Kidney epithelial cell (primary cell): Measurements from ENCODE around the gene LSP1. TPM values are rescaled to one million over a fixed set of nuclear protein-coding genes. Genes with fewer than 3 reads are reported as not detected.

Experiments used
- DNase-seq: peaks from one replicate; pipeline ENCODE4 v3.0.0-alpha.2; 2010; ENCODE audit warnings: low read depth
- H3K27me3 ChIP-seq: 2 replicates; pipeline ENCODE4 v1.6.0; 2011; ENCODE audit warnings: low read length; ENCODE audit not compliant: control insufficient read depth, insufficient read depth
- H3K36me3 ChIP-seq: 2 replicates; pipeline ENCODE4 v1.5.1; 2011; ENCODE audit warnings: low read length; ENCODE audit not compliant: control insufficient read depth, insufficient read depth
- H3K4me3 ChIP-seq: 2 replicates; pipeline ENCODE4 v1.5.1; 2011; ENCODE audit warnings: low read depth, mild to moderate bottlenecking, control low read depth, low read length
- total RNA-seq: library from RNA; depleted of rRNA; stranded (reverse); fragments of >200 nt; gene quantifications from 2 replicates; pipeline ENCODE4 v1.2.3, GENCODE V29; 2015
- TF ChIP-seq, protein P1 (sequence below): IDR thresholded peaks from 2 replicates; pipeline ENCODE4 v1.5.1; 2011; ENCODE audit warnings: mild to moderate bottlenecking, moderate library complexity, low read length, control low read depth, inconsistent platforms; ENCODE audit not compliant: insufficient read depth, poor library complexity, severe bottlenecking

The LSP1 gene
- total RNA-seq, 1 donor from 2014 or later: not detected

DNA sequence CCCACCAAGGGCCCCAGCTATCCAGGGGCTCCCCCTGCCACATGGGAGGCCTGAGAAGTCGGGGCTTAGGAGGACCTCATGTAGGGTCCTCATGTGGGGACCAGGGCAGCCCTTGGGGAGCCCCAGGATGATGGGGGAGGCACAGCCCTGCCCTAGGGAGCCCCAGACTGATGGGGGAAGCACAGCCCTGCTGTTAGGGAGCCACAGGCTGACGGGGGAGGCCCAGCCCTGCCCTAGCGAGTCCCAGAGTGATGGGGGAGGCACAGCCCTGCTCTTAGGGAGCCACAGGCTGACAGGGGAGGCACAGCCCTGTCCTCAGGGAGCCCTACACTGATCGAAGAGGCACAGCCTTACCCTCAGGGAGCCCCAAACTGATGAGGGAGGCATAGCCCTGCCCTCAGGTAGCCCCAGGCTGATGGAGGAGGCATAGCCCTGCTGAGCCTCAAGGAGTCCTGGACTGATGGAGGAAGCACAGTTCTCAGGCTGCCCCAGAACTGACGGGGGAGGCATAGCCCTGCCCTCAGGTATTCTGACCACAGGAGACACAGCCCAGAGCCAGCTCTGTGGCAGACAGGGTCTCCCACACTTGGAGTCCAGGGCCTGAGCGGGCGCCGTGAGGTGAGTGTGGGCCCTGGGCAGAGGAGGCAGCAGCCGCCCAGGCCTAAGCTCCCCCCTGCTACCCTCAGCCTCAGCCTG is 28.0 kb downstream of the LSP1 start:
- no peak for DNase-seq
- H3K27me3 ChIP-seq: peaks cover 6% of the 10 kb centered on the region
- H3K36me3 ChIP-seq: no peaks in the 10 kb centered on the region
- H3K4me3 ChIP-seq: no peak overlapping the region
- TF ChIP-seq, protein P1, sequence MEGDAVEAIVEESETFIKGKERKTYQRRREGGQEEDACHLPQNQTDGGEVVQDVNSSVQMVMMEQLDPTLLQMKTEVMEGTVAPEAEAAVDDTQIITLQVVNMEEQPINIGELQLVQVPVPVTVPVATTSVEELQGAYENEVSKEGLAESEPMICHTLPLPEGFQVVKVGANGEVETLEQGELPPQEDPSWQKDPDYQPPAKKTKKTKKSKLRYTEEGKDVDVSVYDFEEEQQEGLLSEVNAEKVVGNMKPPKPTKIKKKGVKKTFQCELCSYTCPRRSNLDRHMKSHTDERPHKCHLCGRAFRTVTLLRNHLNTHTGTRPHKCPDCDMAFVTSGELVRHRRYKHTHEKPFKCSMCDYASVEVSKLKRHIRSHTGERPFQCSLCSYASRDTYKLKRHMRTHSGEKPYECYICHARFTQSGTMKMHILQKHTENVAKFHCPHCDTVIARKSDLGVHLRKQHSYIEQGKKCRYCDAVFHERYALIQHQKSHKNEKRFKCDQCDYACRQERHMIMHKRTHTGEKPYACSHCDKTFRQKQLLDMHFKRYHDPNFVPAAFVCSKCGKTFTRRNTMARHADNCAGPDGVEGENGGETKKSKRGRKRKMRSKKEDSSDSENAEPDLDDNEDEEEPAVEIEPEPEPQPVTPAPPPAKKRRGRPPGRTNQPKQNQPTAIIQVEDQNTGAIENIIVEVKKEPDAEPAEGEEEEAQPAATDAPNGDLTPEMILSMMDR: no peak

- H3K4me3 ChIP-seq: no peak overlapping the region
- no peaks in the 10 kb centered on the region for H3K36me3 ChIP-seq
- TF ChIP-seq, protein P1: no peak
- peaks cover 6% of the 10 kb centered on the region for H3K27me3 ChIP-seq
- DNase-seq: no peak
Measured at GRCh38 chr11:1881442-1882264, 28.8 kb downstream of the LSP1 start.

GRCh38 chr11:1882265-1883238 is 29.7 kb downstream of the LSP1 start:
- TF ChIP-seq, protein P1: peak; percentile 94

DNA sequence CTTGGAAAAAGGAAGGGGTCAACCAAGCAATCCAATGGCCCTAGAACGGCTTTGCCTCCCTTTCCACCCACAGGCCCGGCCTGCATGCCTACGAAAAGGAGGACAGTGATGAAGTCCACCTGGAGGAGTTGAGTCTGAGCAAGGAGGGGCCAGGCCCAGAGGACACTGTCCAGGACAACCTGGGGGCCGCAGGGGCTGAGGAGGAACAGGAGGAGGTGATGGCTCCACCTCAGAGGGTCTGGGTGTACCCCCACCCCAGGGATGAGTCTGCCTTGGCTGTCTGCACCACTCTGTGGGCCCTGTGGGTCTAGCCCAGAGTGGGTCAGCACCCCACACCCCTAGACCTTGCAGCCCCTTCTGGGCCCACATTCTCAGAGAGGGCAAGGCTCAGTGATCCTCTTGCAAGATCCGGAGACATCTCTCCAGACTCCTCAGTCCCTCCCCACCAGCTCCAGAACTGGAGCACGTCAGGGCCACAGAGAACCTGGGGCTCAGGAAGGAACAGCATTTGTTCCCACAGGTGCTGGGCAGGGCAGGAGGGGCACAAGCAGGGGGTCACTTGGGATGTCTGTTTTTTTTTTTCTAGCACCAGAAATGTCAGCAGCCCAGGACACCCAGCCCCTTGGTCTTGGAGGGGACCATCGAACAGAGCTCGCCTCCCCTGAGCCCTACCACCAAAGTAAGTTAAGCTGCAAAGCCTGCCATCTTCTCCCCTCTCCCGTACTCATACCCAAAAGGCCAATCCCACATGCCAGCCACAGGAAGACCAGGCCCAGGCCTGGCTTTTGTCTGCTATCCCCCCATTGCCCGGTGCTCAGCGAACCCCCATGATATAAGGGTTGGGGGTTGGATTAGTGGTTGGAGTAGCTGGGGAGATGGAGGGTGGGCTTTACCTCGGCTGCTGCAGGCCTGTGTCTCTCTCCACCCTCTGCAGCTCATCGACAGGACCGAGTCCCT is 30.7 kb downstream of the LSP1 start:
- H3K27me3 ChIP-seq: peaks cover 8% of the 10 kb centered on the region
- DNase-seq: no peak

More at GRCh38 chr11:1882265-1883238, 29.7 kb downstream of the LSP1 start:
- no peak for DNase-seq
- Histone ChIP-seq H3K36me3 (no peaks in the 10 kb centered on the region), H3K27me3 (peaks cover 7% of the 10 kb centered on the region), H3K4me3 (no peak overlapping the region)

More for the DNA sequence above, 30.7 kb downstream of the LSP1 start:
- Histone ChIP-seq H3K36me3 (no peaks in the 10 kb centered on the region), H3K4me3 (no peak overlapping the region)
- TF ChIP-seq, protein P1: no peak
